Measurements from ENCODE around the gene TXLNB.

GRCh38 chr6:139308286-139308916 lies 16.6 kb upstream of the TXLNB start:
- TF ChIP-seq CTCF (IDR thresholded peaks at IDR 0.05; ENCODE audit: low read depth, low read length, missing input control): no peak
- no peak for TF ChIP-seq YY1 (IDR thresholded peaks at IDR 0.05)

Measured in liver (tissue), 2 donors.